ENCODE data around the gene KCNA3.

KCNA3 gene

DNA sequence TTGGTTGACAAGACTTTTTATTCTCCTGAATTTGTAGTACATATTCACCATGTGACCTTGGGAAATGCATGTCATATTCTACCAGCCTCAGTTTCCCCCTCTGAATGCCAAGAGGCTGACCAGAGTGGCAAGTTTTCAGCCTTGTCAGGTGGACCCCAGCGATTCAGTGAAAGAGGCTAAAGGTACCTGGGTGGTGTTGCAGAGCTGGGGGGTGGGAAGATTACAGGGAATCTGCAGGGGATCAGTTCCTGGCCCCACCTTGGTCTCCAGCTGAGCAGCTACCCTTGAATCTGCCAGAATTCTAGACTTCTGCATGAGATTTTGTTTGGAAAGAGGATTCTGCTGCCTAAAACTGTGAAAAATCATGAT lies 40.7 kb downstream of the KCNA3 start:
- H3K9me3 ChIP-seq (ENCODE audit: control insufficient read depth in 1 of 2, low read length in 2 of 2) = no peaks in the 10 kb centered on the region
- no peak overlapping the region for H3K4me3 ChIP-seq (ENCODE audit: low read depth in 1 of 2, low read length in 2 of 2)
- H3K4me1 ChIP-seq (ENCODE audit: control insufficient read depth in 1 of 2, insufficient read depth in 2 of 2, low read length in 2 of 2) = peaks cover 22 to 43% of the 10 kb centered on the region in 2 donors
- no peak overlapping the region for H3K9ac ChIP-seq (ENCODE audit: low read depth in 1 of 2, low read length in 2 of 2)
- H3K36me3 ChIP-seq (ENCODE audit: control insufficient read depth in 1 of 2, insufficient read depth in 2 of 2, low read length in 2 of 2) = no peaks in the 10 kb centered on the region
- no peaks in the 10 kb centered on the region for H3K27me3 ChIP-seq (ENCODE audit: control insufficient read depth in 1 of 2, insufficient read depth in 2 of 2, low read length in 2 of 2)
- H3K27ac ChIP-seq (ENCODE audit: low read depth, low read length) = no peak overlapping the region

DNA sequence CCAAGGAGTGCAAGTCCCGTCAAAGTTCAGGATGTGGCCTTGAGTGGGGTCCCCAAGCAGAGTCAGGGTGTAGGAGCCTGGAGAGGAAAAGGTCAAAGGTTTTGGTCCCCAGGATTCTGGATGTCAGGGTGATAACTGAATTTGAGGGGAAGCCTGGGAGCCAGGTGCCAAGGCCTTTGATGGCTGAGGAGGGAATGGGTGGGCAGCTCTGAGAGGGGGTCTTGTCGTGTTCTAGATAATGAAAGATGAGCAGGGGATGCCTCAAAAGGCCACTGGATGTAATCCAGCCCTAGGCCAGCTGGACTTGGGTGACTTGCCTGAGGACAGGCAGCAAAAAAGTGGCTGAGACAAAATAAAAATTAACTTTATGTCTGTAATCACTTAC lies 41.1 kb downstream of the KCNA3 start:
- H3K27me3 ChIP-seq (ENCODE audit: control insufficient read depth in 1 of 2, insufficient read depth in 2 of 2, low read length in 2 of 2) = no peaks in the 10 kb centered on the region

DNA sequence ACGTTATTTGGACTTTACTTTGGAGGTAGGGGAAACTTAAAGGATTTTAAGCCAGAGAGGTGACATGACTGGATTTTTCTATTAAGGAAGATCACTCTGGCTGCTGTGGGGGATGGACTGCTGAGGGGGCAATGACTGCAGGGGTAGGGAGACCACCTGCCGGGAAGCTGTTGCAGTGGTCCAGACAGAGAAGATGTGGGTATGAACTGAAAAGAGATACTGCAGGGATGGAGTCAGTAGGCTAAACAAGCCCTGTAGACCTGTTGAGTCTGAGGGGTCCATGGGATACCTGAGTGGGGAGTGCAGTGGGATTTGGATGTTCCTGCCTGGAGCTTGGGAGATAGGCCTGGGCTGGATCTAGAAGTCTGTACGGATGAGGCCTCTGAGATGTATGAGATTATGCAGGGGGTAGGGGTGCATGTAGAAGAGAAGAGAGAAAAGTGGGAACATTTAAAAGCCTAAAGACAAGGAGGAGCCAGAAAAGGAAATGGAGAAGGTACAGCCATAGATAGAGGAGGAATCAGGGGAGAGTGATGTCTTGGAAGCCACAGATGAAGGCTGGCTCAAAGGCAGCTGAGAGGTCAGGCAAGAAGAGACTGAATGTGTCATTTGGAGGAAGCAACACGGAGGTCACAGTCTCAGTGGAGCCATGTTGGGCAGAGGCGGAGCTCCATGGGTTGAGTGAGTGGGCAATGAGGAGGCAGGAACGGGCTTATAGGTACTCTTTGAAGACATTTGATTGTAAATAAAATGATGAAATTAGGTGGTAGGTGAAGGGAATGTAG lies 42.7 kb downstream of the KCNA3 start:
- H3K4me3 ChIP-seq (ENCODE audit: low read depth in 1 of 2, low read length in 2 of 2) = no peak overlapping the region
- peak overlapping the region in 1 of 2 donors; percentile 0 for H3K9ac ChIP-seq (ENCODE audit: low read depth in 1 of 2, low read length in 2 of 2)
- H3K27ac ChIP-seq (ENCODE audit: low read depth, low read length) = peak overlapping the region; percentile 36
- H3K9me3 ChIP-seq (ENCODE audit: control insufficient read depth in 1 of 2, low read length in 2 of 2) = no peaks in the 10 kb centered on the region
- no peaks in the 10 kb centered on the region for H3K36me3 ChIP-seq (ENCODE audit: control insufficient read depth in 1 of 2, insufficient read depth in 2 of 2, low read length in 2 of 2)
- H3K4me1 ChIP-seq (ENCODE audit: control insufficient read depth in 1 of 2, insufficient read depth in 2 of 2, low read length in 2 of 2) = peaks cover 22 to 34% of the 10 kb centered on the region in 2 donors
- H3K27me3 ChIP-seq (ENCODE audit: control insufficient read depth in 1 of 2, insufficient read depth in 2 of 2, low read length in 2 of 2) = no peaks in the 10 kb centered on the region

More for the DNA sequence above, 41.1 kb downstream of the KCNA3 start:
- H3K9ac ChIP-seq (ENCODE audit: low read depth in 1 of 2, low read length in 2 of 2) = no peak overlapping the region
- H3K9me3 ChIP-seq (ENCODE audit: control insufficient read depth in 1 of 2, low read length in 2 of 2) = no peaks in the 10 kb centered on the region
- H3K4me3 ChIP-seq (ENCODE audit: low read depth in 1 of 2, low read length in 2 of 2) = no peak overlapping the region
- peaks cover 22 to 43% of the 10 kb centered on the region in 2 donors for H3K4me1 ChIP-seq (ENCODE audit: control insufficient read depth in 1 of 2, insufficient read depth in 2 of 2, low read length in 2 of 2)
- no peak overlapping the region for H3K27ac ChIP-seq (ENCODE audit: low read depth, low read length)
- no peaks in the 10 kb centered on the region for H3K36me3 ChIP-seq (ENCODE audit: control insufficient read depth in 1 of 2, insufficient read depth in 2 of 2, low read length in 2 of 2)

DNA sequence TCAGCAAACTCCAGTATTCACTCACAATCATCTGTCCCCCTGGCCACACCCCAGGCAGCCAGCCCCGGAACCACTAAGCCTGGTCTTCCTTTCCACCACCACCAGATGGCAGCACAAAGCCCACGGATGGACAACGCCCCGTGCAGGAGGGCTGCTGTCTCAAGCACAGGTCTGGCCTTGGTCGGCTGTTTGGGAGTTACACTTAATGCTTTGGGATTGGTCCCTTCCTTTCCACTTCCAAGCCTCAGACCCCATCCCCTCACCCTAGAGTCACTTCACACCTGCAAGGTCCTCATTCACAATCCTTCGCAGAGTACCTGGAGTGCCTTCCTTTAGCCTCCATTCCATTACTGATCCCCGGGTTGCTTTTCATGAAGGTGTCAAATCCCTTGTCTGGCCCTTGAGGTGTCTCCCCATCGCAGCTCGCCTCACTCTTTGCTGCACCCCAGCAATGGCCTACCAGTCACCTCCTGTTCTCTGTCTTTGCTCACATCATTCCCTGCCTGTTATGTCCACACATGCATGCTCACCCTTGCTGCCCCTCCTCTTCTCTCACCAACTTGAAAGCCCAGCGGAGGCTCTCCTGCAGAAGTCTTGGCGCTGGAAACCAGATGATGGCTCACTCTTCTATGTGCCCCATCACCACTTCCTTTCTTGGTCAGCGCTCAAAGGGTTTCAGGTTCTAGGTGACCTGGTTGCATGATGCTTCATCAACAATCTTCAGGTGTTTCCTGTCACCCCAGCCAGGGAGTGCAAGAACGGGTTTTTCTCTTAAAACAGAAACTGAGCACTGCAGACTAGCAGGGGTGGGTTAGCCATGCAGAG lies 43.7 kb downstream of the KCNA3 start:
- Histone ChIP-seq H3K9me3 (ENCODE audit: control insufficient read depth in 1 of 2, low read length in 2 of 2) (no peaks in the 10 kb centered on the region), H3K27me3 (ENCODE audit: control insufficient read depth in 1 of 2, insufficient read depth in 2 of 2, low read length in 2 of 2) (no peaks in the 10 kb centered on the region), H3K4me3 (ENCODE audit: low read depth in 1 of 2, low read length in 2 of 2) (peak overlapping the region; percentile 7 to 44), H3K27ac (ENCODE audit: low read depth, low read length) (peak overlapping the region; percentile 36), H3K4me1 (ENCODE audit: control insufficient read depth in 1 of 2, insufficient read depth in 2 of 2, low read length in 2 of 2) (peaks cover 22 to 29% of the 10 kb centered on the region in 2 donors), H3K9ac (ENCODE audit: low read depth in 1 of 2, low read length in 2 of 2) (no peak overlapping the region), H3K36me3 (ENCODE audit: control insufficient read depth in 1 of 2, insufficient read depth in 2 of 2, low read length in 2 of 2) (no peaks in the 10 kb centered on the region)

GRCh38 chr1:110628323-110629105 lies 46.2 kb downstream of the KCNA3 start:
- H3K27me3 ChIP-seq (ENCODE audit: control insufficient read depth in 1 of 2, insufficient read depth in 2 of 2, low read length in 2 of 2) = no peaks in the 10 kb centered on the region
- H3K4me3 ChIP-seq (ENCODE audit: low read depth in 1 of 2, low read length in 2 of 2) = no peak overlapping the region
- no peak overlapping the region for H3K9ac ChIP-seq (ENCODE audit: low read depth in 1 of 2, low read length in 2 of 2)
- H3K9me3 ChIP-seq (ENCODE audit: control insufficient read depth in 1 of 2, low read length in 2 of 2) = no peaks in the 10 kb centered on the region
- no peaks in the 10 kb centered on the region for H3K36me3 ChIP-seq (ENCODE audit: control insufficient read depth in 1 of 2, insufficient read depth in 2 of 2, low read length in 2 of 2)
- H3K4me1 ChIP-seq (ENCODE audit: control insufficient read depth in 1 of 2, insufficient read depth in 2 of 2, low read length in 2 of 2) = peaks cover under 1 to 7% of the 10 kb centered on the region in 2 donors
- no peak overlapping the region for H3K27ac ChIP-seq (ENCODE audit: low read depth, low read length)

DNA sequence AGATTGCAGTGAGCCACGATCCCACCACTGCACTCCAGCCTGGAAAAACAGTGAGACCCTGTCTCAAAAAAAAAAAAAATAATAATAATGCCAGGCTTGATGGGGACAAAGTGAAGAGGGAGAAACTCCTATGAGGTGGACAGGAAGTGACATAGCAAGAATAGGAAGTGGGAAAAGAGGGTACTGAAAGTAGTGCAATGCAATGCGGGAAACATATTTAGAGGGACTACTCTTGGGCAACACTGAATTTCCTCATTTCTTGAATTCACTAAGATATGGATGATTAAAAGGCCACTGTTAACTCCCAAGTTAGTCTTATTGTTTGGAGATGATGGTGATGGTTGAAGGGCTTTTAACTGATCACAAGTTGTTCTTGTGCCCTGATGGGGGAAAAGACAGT lies 47.0 kb downstream of the KCNA3 start:
- H3K9ac ChIP-seq (ENCODE audit: low read depth in 1 of 2, low read length in 2 of 2) = no peak overlapping the region
- peaks cover 0 to 4% of the 10 kb centered on the region in 2 donors for H3K4me1 ChIP-seq (ENCODE audit: control insufficient read depth in 1 of 2, insufficient read depth in 2 of 2, low read length in 2 of 2)
- H3K9me3 ChIP-seq (ENCODE audit: control insufficient read depth in 1 of 2, low read length in 2 of 2) = no peaks in the 10 kb centered on the region
- H3K27ac ChIP-seq (ENCODE audit: low read depth, low read length) = no peak overlapping the region
- H3K36me3 ChIP-seq (ENCODE audit: control insufficient read depth in 1 of 2, insufficient read depth in 2 of 2, low read length in 2 of 2) = no peaks in the 10 kb centered on the region
- H3K4me3 ChIP-seq (ENCODE audit: low read depth in 1 of 2, low read length in 2 of 2) = no peak overlapping the region
- H3K27me3 ChIP-seq (ENCODE audit: control insufficient read depth in 1 of 2, insufficient read depth in 2 of 2, low read length in 2 of 2) = no peaks in the 10 kb centered on the region

DNA sequence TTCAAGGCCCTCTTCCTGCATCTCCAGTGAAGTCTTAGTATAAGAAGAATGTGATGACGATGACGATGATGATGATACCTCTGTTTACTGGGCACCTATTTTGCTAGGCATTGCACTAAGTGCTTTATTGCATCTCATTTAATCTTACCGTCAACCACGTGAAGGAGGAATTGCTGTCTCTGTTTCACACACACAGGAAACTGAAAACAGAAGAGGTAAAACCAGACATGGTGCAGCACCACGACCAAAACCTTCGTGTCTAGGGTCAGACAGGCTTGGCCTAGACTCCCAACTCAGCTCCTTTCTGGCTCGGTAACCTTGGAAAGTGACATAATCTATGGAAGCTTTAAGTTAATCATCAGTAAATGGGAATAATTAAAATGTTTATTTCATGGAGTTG lies 47.9 kb downstream of the KCNA3 start:
- Histone ChIP-seq H3K9me3 (ENCODE audit: control insufficient read depth in 1 of 2, low read length in 2 of 2) (no peaks in the 10 kb centered on the region), H3K4me1 (ENCODE audit: control insufficient read depth in 1 of 2, insufficient read depth in 2 of 2, low read length in 2 of 2) (peaks cover 0 to under 1% of the 10 kb centered on the region in 2 donors)

More for the DNA sequence above, 47.9 kb downstream of the KCNA3 start:
- no peaks in the 10 kb centered on the region for H3K27me3 ChIP-seq (ENCODE audit: control insufficient read depth in 1 of 2, insufficient read depth in 2 of 2, low read length in 2 of 2)
- no peak overlapping the region for H3K27ac ChIP-seq (ENCODE audit: low read depth, low read length)
- H3K9ac ChIP-seq (ENCODE audit: low read depth in 1 of 2, low read length in 2 of 2) = no peak overlapping the region
- H3K4me3 ChIP-seq (ENCODE audit: low read depth in 1 of 2, low read length in 2 of 2) = no peak overlapping the region
- no peaks in the 10 kb centered on the region for H3K36me3 ChIP-seq (ENCODE audit: control insufficient read depth in 1 of 2, insufficient read depth in 2 of 2, low read length in 2 of 2)

All from duodenal mucosa (tissue), 2 donors.